ENCODE data around the gene CYFIP1. TPM values are rescaled to one million over a fixed set of nuclear protein-coding genes. Genes with fewer than 3 reads are reported as not detected.

The CYFIP1 gene
- total RNA-seq, 1 donor, result 107 TPM

DNA sequence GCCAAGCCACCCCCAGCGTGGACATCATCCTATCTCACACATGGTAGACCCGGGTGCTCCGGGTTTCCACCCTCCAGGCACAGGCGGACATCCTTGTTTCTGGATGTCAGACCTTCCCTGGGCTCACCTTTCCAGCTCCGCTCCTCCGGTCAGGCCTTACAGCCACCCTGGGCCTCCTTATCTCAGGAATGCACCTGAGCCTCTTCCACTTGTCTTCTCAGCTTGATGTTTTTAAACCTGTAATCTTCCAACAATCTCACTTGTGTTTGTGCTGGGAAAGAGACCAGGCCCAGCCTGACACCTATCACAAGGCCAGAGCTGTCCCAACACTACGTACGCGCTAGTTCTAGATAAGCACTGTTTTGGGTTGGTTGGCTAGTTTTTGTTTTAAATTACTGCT lies 87.8 kb downstream of the CYFIP1 start:
- Histone ChIP-seq H3K79me2 (ENCODE audit: insufficient read depth, low read length) (peaks cover 2% of the 10 kb centered on the region), H3K4me2 (ENCODE audit: insufficient read depth, low read length) (no peak overlapping the region), H3K27me3 (ENCODE audit: insufficient read depth, low read length) (no peaks in the 10 kb centered on the region), H3K4me3 (ENCODE audit: insufficient read depth, low read length) (no peak overlapping the region), H3K27ac (ENCODE audit: low read depth, low read length) (no peak overlapping the region), H4K20me1 (ENCODE audit: insufficient read depth, low read length) (peaks cover 7% of the 10 kb centered on the region), H2AFZ (ENCODE audit: low read length) (no peak overlapping the region), H3K4me1 (ENCODE audit: insufficient read depth, low read length) (peaks cover 12% of the 10 kb centered on the region), H3K9me3 (ENCODE audit: low read depth, low read length) (no peaks in the 10 kb centered on the region), H3K36me3 (ENCODE audit: insufficient read depth, low read length) (peaks cover 25% of the 10 kb centered on the region)
- no peak for DNase-seq (ENCODE audit: insufficient read length, low spot score, missing footprints)
- TF ChIP-seq, protein P1, sequence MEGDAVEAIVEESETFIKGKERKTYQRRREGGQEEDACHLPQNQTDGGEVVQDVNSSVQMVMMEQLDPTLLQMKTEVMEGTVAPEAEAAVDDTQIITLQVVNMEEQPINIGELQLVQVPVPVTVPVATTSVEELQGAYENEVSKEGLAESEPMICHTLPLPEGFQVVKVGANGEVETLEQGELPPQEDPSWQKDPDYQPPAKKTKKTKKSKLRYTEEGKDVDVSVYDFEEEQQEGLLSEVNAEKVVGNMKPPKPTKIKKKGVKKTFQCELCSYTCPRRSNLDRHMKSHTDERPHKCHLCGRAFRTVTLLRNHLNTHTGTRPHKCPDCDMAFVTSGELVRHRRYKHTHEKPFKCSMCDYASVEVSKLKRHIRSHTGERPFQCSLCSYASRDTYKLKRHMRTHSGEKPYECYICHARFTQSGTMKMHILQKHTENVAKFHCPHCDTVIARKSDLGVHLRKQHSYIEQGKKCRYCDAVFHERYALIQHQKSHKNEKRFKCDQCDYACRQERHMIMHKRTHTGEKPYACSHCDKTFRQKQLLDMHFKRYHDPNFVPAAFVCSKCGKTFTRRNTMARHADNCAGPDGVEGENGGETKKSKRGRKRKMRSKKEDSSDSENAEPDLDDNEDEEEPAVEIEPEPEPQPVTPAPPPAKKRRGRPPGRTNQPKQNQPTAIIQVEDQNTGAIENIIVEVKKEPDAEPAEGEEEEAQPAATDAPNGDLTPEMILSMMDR (IDR thresholded peaks at IDR 0.05; ENCODE audit: extremely low read depth, low read depth, low read length), result no peak

DNA sequence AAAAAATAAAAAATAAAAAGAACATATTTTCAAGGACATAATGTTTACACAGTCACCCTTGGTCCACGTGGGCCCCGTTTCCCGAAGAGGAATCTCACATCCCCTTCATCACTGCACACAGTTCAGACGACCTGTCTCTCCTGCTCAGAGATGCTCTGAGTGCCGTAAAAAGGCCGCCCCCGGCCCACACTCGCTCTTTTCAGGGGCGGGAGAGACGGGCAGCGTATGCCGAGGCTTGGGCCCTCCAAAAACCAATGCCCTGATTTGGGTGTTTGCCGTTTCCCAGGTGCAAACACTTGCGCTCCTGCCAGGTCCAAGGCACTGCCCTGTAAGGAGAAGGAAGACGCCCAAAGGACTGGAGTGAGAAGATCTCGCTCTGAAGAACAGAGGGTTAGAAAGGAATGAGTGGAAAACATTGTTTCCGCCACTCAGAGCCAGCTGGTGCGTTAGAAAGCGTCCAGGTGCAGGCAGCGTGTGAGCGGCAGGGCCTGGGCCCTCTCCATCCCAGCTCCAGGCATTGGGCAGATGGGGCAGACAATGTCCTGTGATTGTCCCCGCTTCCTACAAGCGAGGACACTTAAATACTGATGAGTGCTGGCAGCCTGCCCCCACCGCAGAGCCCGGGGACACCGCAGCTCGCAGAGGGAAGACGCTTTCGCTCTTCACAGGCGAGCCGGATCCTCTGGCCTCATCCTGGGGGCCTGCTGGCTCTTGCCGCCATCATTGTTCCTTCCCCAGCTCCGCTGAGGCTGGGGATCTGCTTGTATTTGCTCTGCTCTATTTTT lies 88.5 kb downstream of the CYFIP1 start:
- Histone ChIP-seq H3K79me2 (ENCODE audit: insufficient read depth, low read length) (peaks cover 2% of the 10 kb centered on the region), H3K4me1 (ENCODE audit: insufficient read depth, low read length) (peaks cover 15% of the 10 kb centered on the region), H3K9me3 (ENCODE audit: low read depth, low read length) (no peaks in the 10 kb centered on the region), H3K36me3 (ENCODE audit: insufficient read depth, low read length) (peaks cover 25% of the 10 kb centered on the region), H3K27ac (ENCODE audit: low read depth, low read length) (no peak overlapping the region), H2AFZ (ENCODE audit: low read length) (no peak overlapping the region), H3K4me2 (ENCODE audit: insufficient read depth, low read length) (no peak overlapping the region), H3K4me3 (ENCODE audit: insufficient read depth, low read length) (no peak overlapping the region), H4K20me1 (ENCODE audit: insufficient read depth, low read length) (peaks cover 12% of the 10 kb centered on the region), H3K27me3 (ENCODE audit: insufficient read depth, low read length) (no peaks in the 10 kb centered on the region)
- DNase-seq (ENCODE audit: insufficient read length, low spot score, missing footprints), result no peak
- TF ChIP-seq, protein P1 (IDR thresholded peaks at IDR 0.05; ENCODE audit: extremely low read depth, low read depth, low read length), result no peak

DNA sequence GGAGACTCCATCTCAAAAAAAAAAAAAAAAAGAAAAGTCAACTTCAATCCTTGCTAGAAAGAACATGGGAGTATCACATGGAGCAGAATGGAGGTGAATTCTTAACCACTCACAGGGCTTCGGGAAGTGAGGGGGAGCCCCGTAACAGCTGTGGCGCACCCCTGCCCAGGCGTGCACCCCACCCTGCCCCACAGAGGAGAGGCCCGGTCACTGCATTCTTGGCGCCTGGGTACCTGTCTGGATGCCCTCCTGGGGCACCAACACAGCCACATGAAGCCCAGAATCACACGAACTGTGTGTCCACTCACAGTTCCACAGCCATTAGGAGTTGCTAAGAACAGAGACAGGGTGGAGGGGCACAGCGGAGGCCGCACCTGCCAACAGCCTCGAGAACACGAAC lies 89.9 kb downstream of the CYFIP1 start:
- no peak overlapping the region for H2AFZ ChIP-seq (ENCODE audit: low read length)
- no peak overlapping the region for H3K4me3 ChIP-seq (ENCODE audit: insufficient read depth, low read length)
- no peaks in the 10 kb centered on the region for H3K27me3 ChIP-seq (ENCODE audit: insufficient read depth, low read length)
- DNase-seq (ENCODE audit: insufficient read length, low spot score, missing footprints), result no peak
- no peak overlapping the region for H3K27ac ChIP-seq (ENCODE audit: low read depth, low read length)
- no peak overlapping the region for H3K4me2 ChIP-seq (ENCODE audit: insufficient read depth, low read length)
- TF ChIP-seq, protein P1 (IDR thresholded peaks at IDR 0.05; ENCODE audit: extremely low read depth, low read depth, low read length), result no peak
- peaks cover 15% of the 10 kb centered on the region for H3K4me1 ChIP-seq (ENCODE audit: insufficient read depth, low read length)
- no peaks in the 10 kb centered on the region for H3K9me3 ChIP-seq (ENCODE audit: low read depth, low read length)
- peaks cover 25% of the 10 kb centered on the region for H3K36me3 ChIP-seq (ENCODE audit: insufficient read depth, low read length)
- peaks cover 12% of the 10 kb centered on the region for H4K20me1 ChIP-seq (ENCODE audit: insufficient read depth, low read length)
- peaks cover 2% of the 10 kb centered on the region for H3K79me2 ChIP-seq (ENCODE audit: insufficient read depth, low read length)

DNA sequence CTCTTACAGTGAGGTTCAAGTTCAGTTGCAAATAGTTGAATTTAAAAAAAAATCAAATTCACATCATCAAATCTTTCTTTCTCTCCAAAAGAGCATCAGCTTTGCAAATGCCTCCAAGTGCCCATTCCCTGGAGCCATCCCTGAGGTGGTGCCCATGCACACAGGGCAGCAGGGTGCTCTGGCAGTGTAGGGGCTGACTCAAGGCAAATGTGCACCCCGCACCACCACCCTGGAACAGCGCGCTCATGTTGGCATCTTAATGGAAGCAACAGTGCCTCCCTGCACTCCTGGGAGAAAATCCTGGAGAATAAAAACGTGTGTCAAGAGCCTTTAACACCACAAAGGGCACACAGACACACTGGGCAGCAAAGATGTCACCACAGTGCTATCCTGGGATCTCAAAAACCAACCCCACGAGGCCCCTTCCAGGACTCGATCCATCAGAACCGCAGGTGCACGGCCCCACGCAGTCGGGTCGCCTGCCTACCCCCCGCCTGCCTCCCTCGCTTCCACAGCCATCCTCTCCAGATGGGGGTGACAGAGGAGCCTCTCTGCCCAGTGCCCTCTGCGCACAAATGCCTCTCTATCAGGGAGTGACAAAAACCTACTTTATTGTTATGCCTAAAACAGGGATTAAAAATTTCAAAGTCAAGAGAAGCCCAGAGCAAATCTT lies 90.9 kb downstream of the CYFIP1 start:
- DNase-seq (ENCODE audit: insufficient read length, low spot score, missing footprints), result no peak
- Histone ChIP-seq H3K4me3 (ENCODE audit: insufficient read depth, low read length) (no peak overlapping the region), H3K27me3 (ENCODE audit: insufficient read depth, low read length) (no peaks in the 10 kb centered on the region)

More for the DNA sequence above, 90.9 kb downstream of the CYFIP1 start:
- TF ChIP-seq, protein P1 (IDR thresholded peaks at IDR 0.05; ENCODE audit: extremely low read depth, low read depth, low read length), result no peak
- no peak overlapping the region for H3K4me2 ChIP-seq (ENCODE audit: insufficient read depth, low read length)
- H3K27ac ChIP-seq (ENCODE audit: low read depth, low read length), result peak overlapping the region; percentile 74
- peaks cover 25% of the 10 kb centered on the region for H3K36me3 ChIP-seq (ENCODE audit: insufficient read depth, low read length)
- H3K9me3 ChIP-seq (ENCODE audit: low read depth, low read length), result no peaks in the 10 kb centered on the region
- no peak overlapping the region for H2AFZ ChIP-seq (ENCODE audit: low read length)
- H4K20me1 ChIP-seq (ENCODE audit: insufficient read depth, low read length), result peaks cover 12% of the 10 kb centered on the region
- H3K79me2 ChIP-seq (ENCODE audit: insufficient read depth, low read length), result peaks cover 2% of the 10 kb centered on the region
- H3K4me1 ChIP-seq (ENCODE audit: insufficient read depth, low read length), result peaks cover 15% of the 10 kb centered on the region

All from osteoblast (primary cell).